ENCODE data around the gene XYLT2. TPM values are rescaled to one million over a fixed set of nuclear protein-coding genes. Genes with fewer than 3 reads are reported as not detected.
"Not testable (repeated sequence)": the region's sequence is repeated elsewhere in the genome, so short reads cannot be mapped to it uniquely, and the experiment has no call there.

The XYLT2 gene
- 6.8 TPM for total RNA-seq

DNA sequence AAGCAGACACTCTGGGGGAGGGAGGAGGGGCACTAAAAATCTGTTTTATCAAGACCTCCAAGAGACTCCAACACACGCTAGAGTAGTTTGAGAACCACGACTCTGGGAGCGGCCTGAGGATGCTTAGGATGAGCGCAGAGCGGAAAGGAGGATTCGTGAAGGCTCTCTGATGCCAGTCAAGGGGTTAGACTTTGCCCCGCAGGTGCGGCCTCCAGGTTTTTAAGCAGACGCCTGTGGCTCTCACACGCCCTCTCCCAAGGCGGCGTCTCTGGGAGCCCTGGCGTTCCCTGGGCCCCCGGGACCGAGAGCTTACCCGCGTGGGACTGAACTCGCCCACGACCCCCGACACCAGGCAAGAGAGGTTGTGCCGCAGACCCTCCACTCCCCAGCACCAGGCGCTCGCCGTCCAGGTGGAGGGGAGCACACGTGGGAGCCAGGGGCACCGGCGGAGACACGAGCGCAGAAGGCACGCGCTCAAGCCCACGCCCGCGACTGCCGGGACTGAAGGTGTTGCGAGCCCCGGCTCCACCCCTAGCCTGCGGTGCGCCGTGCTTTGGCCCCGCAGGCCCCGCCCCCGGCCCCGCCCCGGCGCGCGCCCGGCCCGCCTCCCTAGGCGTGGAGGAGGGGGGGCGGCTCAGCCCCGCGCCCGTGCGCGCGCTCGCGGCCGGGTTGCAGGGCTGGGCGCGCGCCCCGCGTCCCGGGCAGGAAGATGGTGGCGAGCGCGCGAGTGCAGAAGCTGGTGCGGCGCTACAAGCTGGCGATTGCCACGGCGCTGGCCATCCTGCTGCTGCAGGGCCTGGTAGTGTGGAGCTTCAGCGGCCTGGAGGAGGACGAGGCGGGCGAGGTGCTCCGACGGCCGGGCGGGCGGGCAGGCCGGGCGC lies at the start of gene XYLT2:
TSS of gene XYLT2 (plus strand) at position 695 of the 881 bp plus-strand sequence. CDS start at position 710, 15 bp downstream.
- H3K4me1 ChIP-seq (ENCODE audit: insufficient read depth, low read length), result peaks cover 25% of the 10 kb centered on the region
- H3K4me3 ChIP-seq (ENCODE audit: low read length), result peak within 1 kb of the TSS; percentile 61
- H3K27me3 ChIP-seq (ENCODE audit: insufficient read depth, low read length), result no peaks in the 10 kb centered on the region
- no peaks in the 10 kb centered on the region for H3K9me3 ChIP-seq (ENCODE audit: low read depth, low read length)

DNA sequence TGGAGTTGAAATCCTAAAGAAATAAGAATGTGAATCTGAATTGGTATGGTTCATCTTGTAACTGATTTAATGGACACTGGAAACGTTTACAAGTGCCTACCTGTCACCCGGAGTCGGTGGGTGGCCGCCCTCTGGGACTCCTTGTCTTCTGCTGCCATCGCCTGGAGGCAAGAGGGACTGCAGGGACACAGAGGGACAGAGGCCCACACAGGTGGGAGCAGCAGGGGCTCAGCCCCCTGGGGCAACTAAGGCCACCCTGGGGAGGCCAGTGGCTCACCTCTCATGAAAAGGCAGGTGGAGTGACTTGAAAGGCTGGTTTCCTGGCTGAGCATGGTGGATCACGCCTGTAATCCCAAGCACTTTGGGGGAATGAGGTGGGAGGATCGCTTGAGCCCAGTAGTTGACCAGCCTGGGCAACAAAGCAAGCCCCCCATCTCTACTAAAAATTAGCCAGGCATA lies 48.5 kb upstream of the XYLT2 start:
- no peaks in the 10 kb centered on the region for H3K27me3 ChIP-seq (ENCODE audit: insufficient read depth, low read length)
- H3K4me1 ChIP-seq (ENCODE audit: insufficient read depth, low read length), result no peaks in the 10 kb centered on the region
- H3K4me3 ChIP-seq (ENCODE audit: low read length), result no peak overlapping the region
- H3K9me3 ChIP-seq (ENCODE audit: low read depth, low read length), result no peaks in the 10 kb centered on the region

DNA sequence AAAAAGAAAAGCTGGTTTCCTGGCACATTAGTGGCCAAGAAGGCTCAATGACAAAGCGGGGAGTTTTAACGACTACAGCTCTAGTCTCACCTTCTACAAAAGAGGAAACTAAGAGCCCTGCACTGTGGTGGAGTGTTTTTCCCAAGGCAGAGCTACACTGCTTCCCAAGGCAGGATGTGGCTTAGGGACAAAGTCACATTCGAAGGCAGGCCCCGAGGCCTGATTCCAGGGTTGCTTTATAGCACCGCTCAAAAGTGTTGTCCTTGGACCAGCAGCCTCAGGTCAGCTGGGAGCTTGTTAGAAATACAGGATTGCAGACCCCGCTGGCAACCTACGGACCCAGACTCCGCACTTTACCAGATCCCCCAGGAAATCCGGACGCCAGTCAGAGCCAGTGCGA lies 47.9 kb upstream of the XYLT2 start:
- no peaks in the 10 kb centered on the region for H3K9me3 ChIP-seq (ENCODE audit: low read depth, low read length)
- no peak overlapping the region for H3K4me3 ChIP-seq (ENCODE audit: low read length)
- no peaks in the 10 kb centered on the region for H3K4me1 ChIP-seq (ENCODE audit: insufficient read depth, low read length)
- no peaks in the 10 kb centered on the region for H3K27me3 ChIP-seq (ENCODE audit: insufficient read depth, low read length)

DNA sequence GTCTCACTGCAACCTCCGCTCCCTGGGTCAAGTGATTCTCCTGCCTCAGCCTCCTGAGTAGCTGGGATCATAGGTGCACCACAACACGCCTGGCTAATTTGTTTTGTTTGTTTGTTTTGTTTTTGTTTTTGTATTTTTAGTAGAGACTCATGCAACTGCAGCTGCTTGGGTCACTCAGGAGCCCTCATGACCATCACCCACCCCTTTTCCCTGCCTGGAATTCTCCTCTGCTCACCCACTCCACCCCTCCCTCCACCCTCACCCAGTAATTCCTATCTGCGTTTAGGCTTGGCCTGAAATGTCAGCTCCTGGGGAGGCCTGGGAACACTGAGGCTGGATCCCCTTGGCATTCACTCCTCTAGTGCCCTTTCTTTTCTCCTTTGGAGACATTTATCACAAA lies 46.1 kb upstream of the XYLT2 start:
- Histone ChIP-seq H3K27me3 (ENCODE audit: insufficient read depth, low read length) (no peaks in the 10 kb centered on the region), H3K9me3 (ENCODE audit: low read depth, low read length) (no peaks in the 10 kb centered on the region), H3K4me3 (ENCODE audit: low read length) (no peak overlapping the region), H3K4me1 (ENCODE audit: insufficient read depth, low read length) (no peaks in the 10 kb centered on the region)

DNA sequence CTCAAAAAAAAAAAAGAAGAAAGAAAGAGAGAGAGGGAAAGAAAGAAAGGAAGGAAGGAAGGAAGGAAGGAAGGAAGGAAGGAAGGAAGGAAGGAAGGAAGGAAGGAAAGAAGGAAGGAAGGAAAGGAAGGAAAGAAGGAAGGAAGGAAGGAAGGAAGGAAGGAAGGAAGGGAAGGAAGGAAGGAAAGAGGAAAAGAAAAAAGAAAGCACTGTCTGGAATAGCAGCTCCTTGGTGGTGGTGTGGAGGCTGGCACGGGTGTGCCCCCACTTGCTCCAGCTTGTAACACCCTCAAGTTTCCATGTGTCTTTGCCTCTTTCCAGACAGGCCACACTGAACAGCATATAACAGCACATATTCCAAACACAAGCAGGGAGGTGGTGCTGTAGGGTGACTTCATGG lies 45.1 kb upstream of the XYLT2 start:
- H3K4me3 ChIP-seq (ENCODE audit: low read length); H3K9me3 ChIP-seq (ENCODE audit: low read depth, low read length); H3K4me1 ChIP-seq (ENCODE audit: insufficient read depth, low read length); H3K27me3 ChIP-seq (ENCODE audit: insufficient read depth, low read length): not testable (repeated sequence)

DNA sequence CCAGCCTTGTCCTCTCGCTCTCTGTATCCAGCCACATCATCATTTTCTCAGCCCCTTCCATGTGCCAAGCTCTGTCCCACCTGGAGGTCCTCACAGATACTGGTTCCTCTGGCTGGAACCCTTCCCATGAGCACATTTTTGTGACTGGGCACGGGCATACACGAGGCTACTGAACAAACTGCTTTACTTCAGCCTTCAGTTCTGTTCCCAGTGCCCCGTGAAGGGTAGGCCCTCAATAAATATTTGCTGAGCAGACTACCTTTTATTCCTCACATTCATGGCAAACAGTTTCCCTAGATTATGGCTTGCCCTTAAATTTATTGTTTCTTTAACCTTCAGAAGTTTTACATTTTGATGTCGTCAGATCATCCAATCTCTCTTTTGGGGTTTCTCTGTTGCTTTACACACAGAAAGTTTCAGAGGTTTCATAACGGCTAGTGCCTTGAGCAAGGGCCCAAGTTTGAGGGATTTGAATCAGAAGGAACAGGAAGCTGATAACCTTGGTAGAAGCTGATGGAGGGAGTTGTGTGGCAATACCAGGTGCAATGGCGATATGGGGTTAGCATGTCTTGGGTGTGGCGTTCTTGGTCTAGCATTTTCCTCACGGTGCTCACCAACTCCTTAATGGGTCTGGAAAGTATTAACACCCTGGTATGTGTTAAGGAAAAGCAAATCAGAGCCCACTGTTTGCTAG lies 43.9 kb upstream of the XYLT2 start:
- Histone ChIP-seq H3K9me3 (ENCODE audit: low read depth, low read length) (no peaks in the 10 kb centered on the region), H3K27me3 (ENCODE audit: insufficient read depth, low read length) (no peaks in the 10 kb centered on the region), H3K4me3 (ENCODE audit: low read length) (no peak overlapping the region), H3K4me1 (ENCODE audit: insufficient read depth, low read length) (no peaks in the 10 kb centered on the region)

DNA sequence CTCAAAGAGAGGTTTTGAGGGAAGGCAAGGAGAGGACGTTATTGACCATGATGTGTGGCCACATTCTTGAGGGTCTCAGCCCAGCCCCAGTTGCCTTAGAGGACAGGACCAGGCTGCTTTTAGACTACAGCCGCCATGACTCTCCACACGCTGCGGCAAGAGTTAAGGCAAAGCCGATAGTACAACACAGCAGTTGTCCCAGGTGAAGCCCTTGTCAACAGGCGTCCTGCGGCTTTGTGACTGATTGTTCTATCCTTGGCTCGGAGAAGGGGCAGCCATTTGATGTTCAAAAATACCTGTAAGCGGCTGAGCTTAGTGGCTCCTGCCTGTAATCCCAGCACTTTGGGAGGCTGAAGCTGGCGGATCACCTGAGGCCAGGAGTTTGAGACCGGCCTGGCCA lies 42.9 kb upstream of the XYLT2 start:
- no peaks in the 10 kb centered on the region for H3K4me1 ChIP-seq (ENCODE audit: insufficient read depth, low read length)
- H3K4me3 ChIP-seq (ENCODE audit: low read length), result no peak overlapping the region
- no peaks in the 10 kb centered on the region for H3K27me3 ChIP-seq (ENCODE audit: insufficient read depth, low read length)
- no peaks in the 10 kb centered on the region for H3K9me3 ChIP-seq (ENCODE audit: low read depth, low read length)

DNA sequence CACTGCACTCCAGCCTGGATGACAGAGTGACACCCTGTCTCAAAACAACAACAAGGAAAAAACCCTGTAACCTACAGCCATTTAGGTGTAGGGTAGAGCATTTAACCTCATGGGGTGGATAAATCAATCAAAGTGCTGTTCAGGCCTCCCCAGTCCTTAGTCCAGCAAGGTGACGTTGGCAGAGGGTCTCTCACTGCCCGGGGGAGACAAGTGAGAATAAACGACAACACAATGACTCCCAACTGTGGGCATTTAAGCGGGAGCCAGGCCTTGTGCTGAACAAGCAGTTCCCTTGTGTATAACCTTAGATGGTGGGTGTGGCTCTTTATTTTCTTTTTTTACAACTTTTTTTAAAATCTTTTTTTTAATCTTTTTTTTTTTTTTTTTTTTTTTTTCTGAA lies 42.3 kb upstream of the XYLT2 start:
- Histone ChIP-seq H3K9me3 (ENCODE audit: low read depth, low read length) (no peaks in the 10 kb centered on the region), H3K27me3 (ENCODE audit: insufficient read depth, low read length) (no peaks in the 10 kb centered on the region), H3K4me1 (ENCODE audit: insufficient read depth, low read length) (no peaks in the 10 kb centered on the region), H3K4me3 (ENCODE audit: low read length) (no peak overlapping the region)

DNA sequence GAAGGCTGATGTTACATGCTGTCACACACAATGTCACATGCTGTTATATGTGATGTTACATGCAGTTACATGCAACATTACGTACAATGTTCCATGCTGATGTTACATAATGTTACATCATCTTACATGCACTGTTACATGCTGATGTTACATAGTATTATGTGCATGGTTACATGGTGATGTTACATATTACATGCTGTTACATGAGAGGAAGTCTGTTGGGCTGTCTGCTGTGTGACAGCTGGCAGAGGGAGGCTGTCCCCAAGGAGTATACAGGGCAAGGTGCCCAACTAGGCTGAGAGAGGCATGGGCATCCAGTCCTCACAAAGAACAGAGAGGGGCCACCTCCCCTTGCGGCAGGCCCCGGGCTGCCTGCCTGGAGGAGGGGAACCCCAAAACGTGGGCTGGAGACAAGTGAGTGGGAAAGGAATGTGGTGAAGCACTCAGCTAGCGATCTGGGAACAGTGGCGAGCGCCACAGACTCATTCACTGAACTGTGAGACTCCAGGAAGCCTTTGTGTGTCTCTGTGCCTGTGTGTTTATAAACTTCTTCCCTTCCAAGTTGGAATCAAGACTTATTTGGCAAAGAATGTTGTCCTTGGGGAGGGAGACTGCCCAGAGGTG lies 41.0 kb upstream of the XYLT2 start:
- Histone ChIP-seq H3K4me1 (ENCODE audit: insufficient read depth, low read length) (no peaks in the 10 kb centered on the region), H3K27me3 (ENCODE audit: insufficient read depth, low read length) (no peaks in the 10 kb centered on the region), H3K4me3 (ENCODE audit: low read length) (no peak overlapping the region), H3K9me3 (ENCODE audit: low read depth, low read length) (no peaks in the 10 kb centered on the region)

DNA sequence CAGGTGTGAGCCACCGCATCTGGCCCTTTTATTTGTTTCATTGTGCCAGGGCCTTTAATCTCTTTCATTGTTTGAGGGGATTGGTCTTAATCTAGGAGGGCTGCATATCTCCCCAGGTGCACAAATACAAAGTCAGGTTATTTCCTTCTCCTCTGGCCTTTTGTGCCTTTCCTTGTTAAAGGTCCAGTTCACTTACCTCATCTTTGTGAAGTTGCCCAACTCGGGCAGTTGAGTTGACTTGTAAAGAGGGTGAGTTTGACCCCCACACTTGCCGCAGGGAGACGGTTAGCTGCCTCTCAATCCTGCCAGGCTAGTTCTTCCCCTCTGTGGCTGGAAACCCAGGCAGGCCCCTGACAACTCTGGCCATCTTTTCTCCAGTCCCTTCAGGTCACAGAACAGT lies 38.3 kb upstream of the XYLT2 start:
- Histone ChIP-seq H3K27me3 (ENCODE audit: insufficient read depth, low read length) (no peaks in the 10 kb centered on the region), H3K4me1 (ENCODE audit: insufficient read depth, low read length) (no peaks in the 10 kb centered on the region), H3K9me3 (ENCODE audit: low read depth, low read length) (no peaks in the 10 kb centered on the region), H3K4me3 (ENCODE audit: low read length) (no peak overlapping the region)

DNA sequence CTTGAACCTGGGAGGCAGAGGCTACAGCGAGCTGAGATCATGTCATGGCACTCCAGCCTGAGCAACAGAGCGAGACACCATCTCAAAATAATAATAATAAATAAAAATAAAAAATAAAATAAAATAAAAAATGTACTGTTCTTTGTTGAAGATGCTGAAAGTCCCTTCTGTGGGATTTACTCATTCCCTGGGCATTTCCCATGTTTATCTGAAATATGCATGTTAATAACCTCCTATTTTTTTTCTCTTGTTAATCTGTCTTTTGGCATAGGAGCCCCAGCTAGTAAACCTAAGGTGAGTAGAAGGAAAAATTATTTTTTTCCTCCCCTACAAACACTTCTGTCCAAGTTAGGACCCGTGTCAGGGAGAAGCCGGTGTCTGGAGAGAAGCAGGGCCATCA lies 37.3 kb upstream of the XYLT2 start:
- no peaks in the 10 kb centered on the region for H3K4me1 ChIP-seq (ENCODE audit: insufficient read depth, low read length)
- no peaks in the 10 kb centered on the region for H3K27me3 ChIP-seq (ENCODE audit: insufficient read depth, low read length)
- no peaks in the 10 kb centered on the region for H3K9me3 ChIP-seq (ENCODE audit: low read depth, low read length)
- H3K4me3 ChIP-seq (ENCODE audit: low read length), result no peak overlapping the region

DNA sequence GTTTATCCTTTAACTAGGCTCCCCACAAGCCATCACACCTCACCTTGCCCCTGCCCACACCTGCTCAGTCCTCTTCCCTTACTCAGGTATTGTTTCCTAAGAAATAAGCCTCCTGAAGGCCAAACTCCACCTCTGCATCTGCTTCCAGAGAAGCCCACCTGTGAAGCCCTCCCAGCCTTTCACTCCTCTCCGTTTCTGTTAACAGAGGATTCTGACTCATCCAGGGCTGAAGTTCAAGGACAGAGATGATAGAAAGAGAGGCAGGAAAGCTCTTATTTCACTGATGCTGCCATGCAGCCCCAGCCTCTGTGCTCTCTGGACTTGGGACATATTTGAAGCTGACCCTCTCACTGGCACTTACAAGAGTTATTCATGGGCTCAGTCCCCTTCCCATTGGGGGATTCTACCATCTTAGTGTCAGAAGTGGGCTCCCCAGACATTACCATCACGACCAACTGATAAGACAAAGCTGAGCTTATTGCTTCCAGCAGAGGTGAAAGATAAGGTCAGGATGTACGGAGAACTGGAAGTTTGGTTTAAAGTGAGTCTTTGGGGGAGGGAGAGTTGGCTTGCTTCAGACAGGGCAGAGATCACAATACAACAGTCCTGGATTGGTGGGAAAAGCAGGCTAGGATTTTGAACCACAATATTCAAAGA lies 35.3 kb upstream of the XYLT2 start:
- Histone ChIP-seq H3K27me3 (ENCODE audit: insufficient read depth, low read length) (no peaks in the 10 kb centered on the region), H3K4me1 (ENCODE audit: insufficient read depth, low read length) (no peaks in the 10 kb centered on the region), H3K9me3 (ENCODE audit: low read depth, low read length) (no peaks in the 10 kb centered on the region), H3K4me3 (ENCODE audit: low read length) (no peak overlapping the region)

DNA sequence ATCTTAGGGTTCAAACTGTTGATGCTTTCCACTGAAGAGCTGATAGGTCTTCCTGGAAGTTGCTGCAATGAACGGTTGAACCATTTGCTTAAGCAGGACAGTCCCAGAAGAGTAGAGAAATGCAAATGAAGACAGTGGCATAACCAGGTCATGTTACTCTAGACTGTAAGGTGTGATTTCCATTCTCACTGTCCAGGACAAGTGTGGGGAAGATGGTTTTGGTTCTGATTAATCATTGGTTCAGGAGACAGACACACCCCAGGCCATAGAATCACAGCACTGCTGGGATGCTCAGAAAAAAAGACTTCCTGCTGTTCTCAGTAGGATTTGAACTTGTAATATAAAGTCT lies 34.8 kb upstream of the XYLT2 start:
- no peak overlapping the region for H3K4me3 ChIP-seq (ENCODE audit: low read length)
- no peaks in the 10 kb centered on the region for H3K4me1 ChIP-seq (ENCODE audit: insufficient read depth, low read length)
- no peaks in the 10 kb centered on the region for H3K9me3 ChIP-seq (ENCODE audit: low read depth, low read length)
- H3K27me3 ChIP-seq (ENCODE audit: insufficient read depth, low read length), result no peaks in the 10 kb centered on the region

DNA sequence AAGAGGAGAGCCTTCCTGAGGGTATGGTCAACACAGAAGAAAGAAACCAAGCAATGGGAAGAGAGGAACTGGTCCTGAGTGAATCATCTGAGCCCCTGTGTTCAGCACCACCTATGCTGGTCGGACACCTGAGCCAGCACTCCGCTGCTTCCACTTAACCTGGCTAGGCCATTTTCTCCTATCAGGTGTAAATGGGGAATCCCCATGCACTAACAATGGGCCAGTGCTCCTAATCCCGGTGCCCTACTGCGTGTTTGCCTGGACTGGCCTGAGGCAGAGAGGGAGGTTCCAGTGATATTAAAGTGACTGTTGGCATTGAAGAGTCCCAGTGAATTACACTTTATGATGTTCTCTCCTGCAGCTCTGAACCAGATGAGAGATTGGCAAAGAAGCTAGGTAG lies 34.4 kb upstream of the XYLT2 start:
- no peak overlapping the region for H3K4me3 ChIP-seq (ENCODE audit: low read length)
- H3K4me1 ChIP-seq (ENCODE audit: insufficient read depth, low read length), result no peaks in the 10 kb centered on the region
- no peaks in the 10 kb centered on the region for H3K27me3 ChIP-seq (ENCODE audit: insufficient read depth, low read length)
- no peaks in the 10 kb centered on the region for H3K9me3 ChIP-seq (ENCODE audit: low read depth, low read length)

DNA sequence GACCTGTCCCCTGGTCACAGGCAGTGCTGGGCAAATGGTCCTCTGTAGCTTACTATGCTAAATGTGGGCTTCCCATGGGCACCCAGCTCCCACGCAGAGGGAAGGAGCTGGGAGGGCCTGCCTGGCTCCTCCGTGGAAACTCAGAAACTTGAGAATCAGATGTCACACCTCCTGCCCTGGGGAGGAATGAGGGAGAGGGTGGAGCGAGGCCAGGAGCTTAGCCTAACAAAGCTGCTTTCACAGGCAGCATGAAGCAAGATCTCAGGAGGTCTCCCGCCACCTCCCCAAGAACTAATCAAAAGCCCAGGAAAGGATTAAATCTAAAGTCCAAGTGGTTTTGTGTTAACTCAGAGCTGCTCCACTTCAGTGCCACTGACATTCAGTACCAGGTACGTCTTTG lies 33.6 kb upstream of the XYLT2 start:
- no peaks in the 10 kb centered on the region for H3K4me1 ChIP-seq (ENCODE audit: insufficient read depth, low read length)
- no peaks in the 10 kb centered on the region for H3K9me3 ChIP-seq (ENCODE audit: low read depth, low read length)
- no peak overlapping the region for H3K4me3 ChIP-seq (ENCODE audit: low read length)
- H3K27me3 ChIP-seq (ENCODE audit: insufficient read depth, low read length), result no peaks in the 10 kb centered on the region
